HepG2 (cell line): Measurements from ENCODE around the gene WDR82. TPM values are rescaled to one million over a fixed set of nuclear protein-coding genes. Genes with fewer than 3 reads are reported as not detected.

Experiments
- ATAD3A ChIP-seq: sonication (generic); formaldehyde crosslinking; IDR thresholded peaks from 2 replicates; pipeline ENCODE4 v1.4.0; 2020; ENCODE audit warnings: missing genetic modification reagents
- E2F2 ChIP-seq: sonication (generic); formaldehyde crosslinking; IDR thresholded peaks from 2 replicates; pipeline ENCODE4 v1.4.0; 2020; ENCODE audit warnings: missing genetic modification reagents, borderline replicate concordance
- HOXA7 ChIP-seq: sonication (generic); formaldehyde crosslinking; IDR thresholded peaks from 2 replicates; pipeline ENCODE4 v1.8.1; 2022; ENCODE audit warnings: mild to moderate bottlenecking, missing genetic modification reagents, moderate library complexity
- KDM4B ChIP-seq: sonication (generic); formaldehyde crosslinking; IDR thresholded peaks from 2 replicates; pipeline ENCODE4 v1.4.0; 2020; ENCODE audit warnings: missing genetic modification reagents
- MAZ ChIP-seq, 2 experiments: sonication (generic) in 1 of 2; formaldehyde crosslinking in 1 of 2; IDR thresholded peaks; 2 replicates each; pipeline versions ENCODE4 v1.5.0 to v1.6.1; 2012 to 2020; ENCODE audit warnings: low read depth in 2 of 2, mild to moderate bottlenecking in 2 of 2, borderline replicate concordance in 1 of 2, improper control_type of control experiment in 1 of 2, low read length in 1 of 2, missing genetic modification reagents in 1 of 2, moderate library complexity in 1 of 2
- PRDM10 ChIP-seq: sonication (generic); formaldehyde crosslinking; IDR thresholded peaks from 2 replicates; pipeline ENCODE4 v1.4.0; 2020; ENCODE audit warnings: low read depth, missing genetic modification reagents
- RXRB ChIP-seq: IDR thresholded peaks from 2 replicates; pipeline ENCODE4 v1.6.1; 2016; ENCODE audit warnings: borderline replicate concordance, missing genetic modification reagents, missing compliant biosample characterization
- ZBTB10 ChIP-seq: sonication (generic); formaldehyde crosslinking; IDR thresholded peaks from 2 replicates; pipeline ENCODE4 v1.4.0; 2020; ENCODE audit warnings: missing genetic modification reagents, borderline replicate concordance
- ZFP90 ChIP-seq: sonication (generic); formaldehyde crosslinking; IDR thresholded peaks from 2 replicates; pipeline ENCODE4 v1.8.0; 2022; ENCODE audit warnings: missing genetic modification reagents, mild to moderate bottlenecking, inconsistent platforms, borderline replicate concordance
- ZMAT3 ChIP-seq: sonication (generic); formaldehyde crosslinking; conservative IDR thresholded peaks from 2 replicates; pipeline ENCODE4 v1.7.0; 2021; ENCODE audit warnings: missing genetic modification reagents
- ZNF138 ChIP-seq: sonication (generic); formaldehyde crosslinking; IDR thresholded peaks from 2 replicates; pipeline ENCODE4 v1.5.0; 2020; ENCODE audit warnings: mild to moderate bottlenecking, low read depth, missing genetic modification reagents
- ZNF24 ChIP-seq: fragments of 450-650 bp; IDR thresholded peaks from 2 replicates; pipeline ENCODE4 v1.6.1; 2017; ENCODE audit warnings: antibody characterized with exemption, mild to moderate bottlenecking
- ZNF326 ChIP-seq: sonication (generic); formaldehyde crosslinking; IDR thresholded peaks from 2 replicates; pipeline ENCODE4 v1.4.0; 2020; ENCODE audit warnings: missing genetic modification reagents, borderline replicate concordance
- polyA plus RNA-seq, 8 experiments: library from polyadenylated mRNA; depleted of rRNA in 3 of 8; stranded (reverse) in 7 of 8; unstranded in 1 of 8; fragments of >200 nt; fragmentation: Illumina TruSeq in 4 of 8; extraction: Trizol in 4 of 8; gene quantifications; 2 replicates each; pipeline versions ENCODE4 v1.2.1 to v1.2.3, GENCODE V29; 2011 to 2016; ENCODE audit warnings: low read depth in 4 of 8, missing spikeins in 1 of 8, mixed read lengths in 1 of 8; ENCODE audit not compliant: insufficient read depth in 1 of 8
- total RNA-seq, 5 experiments: library from RNA; depleted of rRNA; stranded (reverse); fragments of >200 nt; fragmentation: Illumina TruSeq; extraction: Trizol; gene quantifications; 2 replicates each; pipeline ENCODE4 v1.2.3, GENCODE V29; 2016; ENCODE audit warnings: low read depth in 1 of 5
- TF ChIP-seq, protein P1 (sequence below): sonication (generic); formaldehyde crosslinking; IDR thresholded peaks from 2 replicates; pipeline ENCODE4 v1.5.1; 2020; ENCODE audit warnings: missing genetic modification reagents, mild to moderate bottlenecking, borderline replicate concordance
- TF ChIP-seq, protein P2 (sequence below): sonication (generic); formaldehyde crosslinking; conservative IDR thresholded peaks from 2 replicates; pipeline ENCODE4 v1.4.0; 2020; ENCODE audit warnings: missing genetic modification reagents

The WDR82 gene
- total and polyA plus RNA-seq, 2 of the 13 experiments (the other 11 are each of a cell fraction or from before 2014, with no cell fraction given), result 39.1 to 59.5 TPM

DNA sequence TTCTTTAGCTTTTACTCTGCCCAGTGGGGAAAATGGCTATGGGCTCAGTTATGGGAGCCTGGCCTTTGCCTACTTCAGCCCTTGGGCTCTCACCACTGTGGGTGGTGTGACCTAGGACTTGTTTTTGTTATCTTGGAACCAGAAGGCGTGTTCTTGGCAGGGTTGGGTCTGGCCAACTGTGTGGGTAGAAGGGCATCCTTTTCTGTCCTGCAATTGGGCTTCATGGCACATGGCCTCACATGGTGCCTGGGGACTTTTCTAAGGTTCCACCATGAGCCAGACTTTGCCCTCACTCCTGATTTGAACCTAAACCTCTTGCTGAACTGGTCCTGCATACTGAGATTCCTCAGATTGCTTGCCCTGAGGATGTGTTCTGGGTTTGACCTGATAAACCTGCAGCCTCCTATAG is 10.9 kb upstream of the WDR82 start (continued):
- TF ChIP-seq PRDM10 (no peak), ZNF326 (CRISPR knock-in tag) (no peak), HOXA7 (CRISPR knock-in tag) (no peak), MAZ (IDR thresholded peaks at IDR 0.05; ENCODE audit: borderline replicate concordance, low read depth, low read length) (no peak), MAZ (CRISPR knock-in tag; IDR thresholded peaks at IDR 0.05; ENCODE audit: low read depth) (no peak), ZFP90 (no peak), ZMAT3 (CRISPR knock-in tag) (0 out of 2 replicates have a peak, but pooled peaks have one; percentile 49), ZBTB10 (CRISPR knock-in tag) (no peak), ATAD3A (CRISPR knock-in tag) (no peak), RXRB (no peak), ZNF138 (CRISPR knock-in tag) (no peak), E2F2 (CRISPR knock-in tag) (0 out of 2 replicates have a peak, but pooled peaks have one; percentile 28), ZNF24 (no peak), KDM4B (CRISPR knock-in tag) (no peak)
- TF ChIP-seq, protein P1, sequence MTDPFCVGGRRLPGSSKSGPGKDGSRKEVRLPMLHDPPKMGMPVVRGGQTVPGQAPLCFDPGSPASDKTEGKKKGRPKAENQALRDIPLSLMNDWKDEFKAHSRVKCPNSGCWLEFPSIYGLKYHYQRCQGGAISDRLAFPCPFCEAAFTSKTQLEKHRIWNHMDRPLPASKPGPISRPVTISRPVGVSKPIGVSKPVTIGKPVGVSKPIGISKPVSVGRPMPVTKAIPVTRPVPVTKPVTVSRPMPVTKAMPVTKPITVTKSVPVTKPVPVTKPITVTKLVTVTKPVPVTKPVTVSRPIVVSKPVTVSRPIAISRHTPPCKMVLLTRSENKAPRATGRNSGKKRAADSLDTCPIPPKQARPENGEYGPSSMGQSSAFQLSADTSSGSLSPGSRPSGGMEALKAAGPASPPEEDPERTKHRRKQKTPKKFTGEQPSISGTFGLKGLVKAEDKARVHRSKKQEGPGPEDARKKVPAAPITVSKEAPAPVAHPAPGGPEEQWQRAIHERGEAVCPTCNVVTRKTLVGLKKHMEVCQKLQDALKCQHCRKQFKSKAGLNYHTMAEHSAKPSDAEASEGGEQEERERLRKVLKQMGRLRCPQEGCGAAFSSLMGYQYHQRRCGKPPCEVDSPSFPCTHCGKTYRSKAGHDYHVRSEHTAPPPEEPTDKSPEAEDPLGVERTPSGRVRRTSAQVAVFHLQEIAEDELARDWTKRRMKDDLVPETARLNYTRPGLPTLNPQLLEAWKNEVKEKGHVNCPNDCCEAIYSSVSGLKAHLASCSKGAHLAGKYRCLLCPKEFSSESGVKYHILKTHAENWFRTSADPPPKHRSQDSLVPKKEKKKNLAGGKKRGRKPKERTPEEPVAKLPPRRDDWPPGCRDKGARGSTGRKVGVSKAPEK (CRISPR knock-in tag), result no peak
- TF ChIP-seq, protein P2, sequence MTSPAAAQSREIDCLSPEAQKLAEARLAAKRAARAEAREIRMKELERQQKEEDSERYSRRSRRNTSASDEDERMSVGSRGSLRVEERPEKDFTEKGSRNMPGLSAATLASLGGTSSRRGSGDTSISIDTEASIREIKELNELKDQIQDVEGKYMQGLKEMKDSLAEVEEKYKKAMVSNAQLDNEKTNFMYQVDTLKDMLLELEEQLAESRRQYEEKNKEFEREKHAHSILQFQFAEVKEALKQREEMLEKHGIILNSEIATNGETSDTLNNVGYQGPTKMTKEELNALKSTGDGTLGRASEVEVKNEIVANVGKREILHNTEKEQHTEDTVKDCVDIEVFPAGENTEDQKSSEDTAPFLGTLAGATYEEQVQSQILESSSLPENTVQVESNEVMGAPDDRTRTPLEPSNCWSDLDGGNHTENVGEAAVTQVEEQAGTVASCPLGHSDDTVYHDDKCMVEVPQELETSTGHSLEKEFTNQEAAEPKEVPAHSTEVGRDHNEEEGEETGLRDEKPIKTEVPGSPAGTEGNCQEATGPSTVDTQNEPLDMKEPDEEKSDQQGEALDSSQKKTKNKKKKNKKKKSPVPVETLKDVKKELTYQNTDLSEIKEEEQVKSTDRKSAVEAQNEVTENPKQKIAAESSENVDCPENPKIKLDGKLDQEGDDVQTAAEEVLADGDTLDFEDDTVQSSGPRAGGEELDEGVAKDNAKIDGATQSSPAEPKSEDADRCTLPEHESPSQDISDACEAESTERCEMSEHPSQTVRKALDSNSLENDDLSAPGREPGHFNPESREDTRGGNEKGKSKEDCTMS (CRISPR knock-in tag), result no peak
